H1 (cell line): Measurements from ENCODE around the gene VPS13D. TPM values are rescaled to one million over a fixed set of nuclear protein-coding genes. Genes with fewer than 3 reads are reported as not detected.

Source experiments
- CTCF ChIA-PET: fragments of 300-600 bp; sonication (Branson Sonifier 250); formaldehyde crosslinking; loops from one replicate; lab custom pipeline; 2021; ENCODE audit not compliant: partially characterized antibody; lab: Charles Lee
- POLR2A ChIA-PET: fragments of 300-600 bp; sonication (Branson Sonifier 250); formaldehyde crosslinking; loops from one replicate; lab custom pipeline; 2021; ENCODE audit warnings: inconsistent platforms; ENCODE audit not compliant: partially characterized antibody; lab: Charles Lee
- DNase-seq, 2 experiments: peaks; one replicate each; pipeline versions ENCODE4 v3.0.0 to v3.0.0-alpha.2; 2010 to 2022; ENCODE audit warnings: low spot score in 2 of 2, low read depth in 1 of 2, mixed read lengths in 1 of 2
- FAIRE-seq: peaks from 2 replicates; lab custom pipeline; 2011; peaks lifted over from hg19 to GRCh38; lab: Jason Lieb, UNC
- H2AFZ ChIP-seq: 2 replicates; pipeline ENCODE4 v1.8.1; 2012; ENCODE audit warnings: low read length, inconsistent platforms
- H2AK5ac ChIP-seq: 2 replicates; pipeline ENCODE4 v1.6.1; 2013; ENCODE audit warnings: low read depth, low read length
- H2BK120ac ChIP-seq: replicated peaks from 2 replicates; pipeline ENCODE3; 2013; ENCODE audit warnings: low read depth, low read length, inconsistent platforms
- H2BK12ac ChIP-seq: 2 replicates; pipeline ENCODE4 v1.6.1; 2013; ENCODE audit warnings: low read depth, low read length
- H2BK15ac ChIP-seq: 2 replicates; pipeline ENCODE4 v1.6.1; 2013; ENCODE audit warnings: low read length
- H2BK20ac ChIP-seq: 2 replicates; pipeline ENCODE4 v1.6.1; 2013; ENCODE audit warnings: low read length
- H2BK5ac ChIP-seq: 2 replicates; pipeline ENCODE4 v1.6.1; 2013; ENCODE audit warnings: low read depth, low read length
- H3K14ac ChIP-seq: 2 replicates; pipeline ENCODE4 v1.6.1; 2013; ENCODE audit warnings: inconsistent platforms; ENCODE audit not compliant: insufficient read length
- H3K18ac ChIP-seq: 2 replicates; pipeline ENCODE4 v1.6.1; 2013; ENCODE audit warnings: low read length; ENCODE audit errors: extremely low read depth
- H3K23ac ChIP-seq: 2 replicates; pipeline ENCODE4 v1.6.1; 2013; ENCODE audit warnings: inconsistent platforms; ENCODE audit not compliant: insufficient read length
- H3K23me2 ChIP-seq: 2 replicates; pipeline ENCODE4 v1.6.1; 2013; ENCODE audit warnings: low read depth, low read length
- H3K27ac ChIP-seq: 2 replicates; pipeline ENCODE4 v1.6.1; 2011; ENCODE audit warnings: low read depth, low read length, inconsistent platforms
- H3K27me3 ChIP-seq, 4 experiments: replicated peaks in 1 of 4; 1 replicate in 1 of 4; 2 replicates in 3 of 4; pipeline versions ENCODE4 v1.6.1 to v1.8.1; 2011 to 2013; ENCODE audit warnings: low read length in 3 of 4, mild to moderate bottlenecking in 3 of 4, inconsistent platforms in 2 of 4, mixed read lengths in 2 of 4, moderate library complexity in 1 of 4; ENCODE audit not compliant: control insufficient read depth in 3 of 4, insufficient read depth in 3 of 4; ENCODE audit errors: extremely low read depth in 1 of 4
- H3K36me3 ChIP-seq, 4 experiments: 2 replicates each; pipeline versions ENCODE4 v1.6.1 to v1.8.1; 2011 to 2013; ENCODE audit warnings: mild to moderate bottlenecking in 4 of 4, low read length in 3 of 4, moderate library complexity in 2 of 4, control low read depth in 1 of 4, inconsistent platforms in 1 of 4; ENCODE audit not compliant: insufficient read depth in 4 of 4, control insufficient read depth in 2 of 4
- H3K4ac ChIP-seq: replicated peaks from 2 replicates; pipeline ENCODE3; 2013; ENCODE audit warnings: low read length, low read depth, mixed read lengths, inconsistent platforms; ENCODE audit not compliant: insufficient read length
- H3K4me1 ChIP-seq, 4 experiments: replicated peaks in 1 of 4; 1 replicate in 1 of 4; 2 replicates in 3 of 4; pipeline versions ENCODE4 v1.6.1 to v1.8.1; 2011 to 2013; ENCODE audit warnings: low read length in 3 of 4, inconsistent platforms in 2 of 4, mixed read lengths in 1 of 4; ENCODE audit not compliant: insufficient read depth in 4 of 4, control insufficient read depth in 3 of 4
- H3K4me2 ChIP-seq, 2 experiments: 2 replicates each; pipeline versions ENCODE4 v1.6.1 to v1.8.1; 2011 to 2013; ENCODE audit warnings: low read depth in 2 of 2, low read length in 2 of 2, control low read depth in 1 of 2, inconsistent platforms in 1 of 2, mild to moderate bottlenecking in 1 of 2; ENCODE audit not compliant: insufficient read depth in 1 of 2
- H3K4me3 ChIP-seq, 4 experiments: fragments of 200-600, 300-600 bp in 1 of 4; sonication (generic), shearing (Covaris generic), sonication (Bioruptor Twin) in 1 of 4; 2 replicates each; pipeline versions ENCODE4 v1.5.1 to v1.8.1; 2011 to 2016; ENCODE audit warnings: low read length in 4 of 4, low read depth in 3 of 4, control low read depth in 2 of 4, inconsistent platforms in 2 of 4, mild to moderate bottlenecking in 2 of 4, mixed read lengths in 1 of 4, moderate library complexity in 1 of 4; ENCODE audit not compliant: insufficient read depth in 2 of 4; ENCODE audit errors: extremely low read depth in 1 of 4
- H3K56ac ChIP-seq: replicated peaks from 2 replicates; pipeline ENCODE3; 2013; ENCODE audit warnings: low read depth, mild to moderate bottlenecking, mixed read lengths, low read length, inconsistent platforms; ENCODE audit not compliant: insufficient read length
- H3K79me1 ChIP-seq: 2 replicates; pipeline ENCODE4 v1.6.1; 2013; ENCODE audit warnings: low read depth, low read length, control low read depth
- H3K79me2 ChIP-seq, 2 experiments: 2 replicates each; pipeline versions ENCODE4 v1.6.1 to v1.8.1; 2012 to 2013; ENCODE audit warnings: low read length in 2 of 2, mild to moderate bottlenecking in 2 of 2, inconsistent platforms in 1 of 2; ENCODE audit not compliant: insufficient read depth in 2 of 2, control insufficient read depth in 1 of 2
- H3K9ac ChIP-seq, 4 experiments: replicated peaks in 1 of 4; 1 replicate in 1 of 4; 2 replicates in 3 of 4; pipeline versions ENCODE4 v1.6.1 to v1.8.1; 2011 to 2013; ENCODE audit warnings: low read depth in 3 of 4, low read length in 3 of 4, control low read depth in 2 of 4, mild to moderate bottlenecking in 2 of 4, moderate library complexity in 2 of 4, inconsistent platforms in 1 of 4; ENCODE audit errors: extremely low read depth in 1 of 4
- H3K9me3 ChIP-seq, 2 experiments: 2 replicates each; pipeline versions ENCODE4 v1.6.1 to v1.8.1; 2012 to 2013; ENCODE audit warnings: mild to moderate bottlenecking in 2 of 2, moderate library complexity in 2 of 2, control low read depth in 1 of 2, inconsistent platforms in 1 of 2, low read depth in 1 of 2, low read length in 1 of 2, mixed read lengths in 1 of 2; ENCODE audit not compliant: insufficient read depth in 2 of 2
- H4K20me1 ChIP-seq, 2 experiments: replicated peaks in 1 of 2; 2 replicates each; pipeline versions ENCODE3 to v1.8.1; 2011 to 2013; ENCODE audit warnings: inconsistent platforms in 2 of 2, low read length in 2 of 2, mild to moderate bottlenecking in 1 of 2; ENCODE audit not compliant: insufficient read depth in 2 of 2, control insufficient read depth in 1 of 2
- H4K5ac ChIP-seq: 2 replicates; pipeline ENCODE4 v1.6.1; 2013; ENCODE audit warnings: low read length, low read depth, mixed read lengths, inconsistent platforms; ENCODE audit not compliant: insufficient read length
- H4K8ac ChIP-seq: 2 replicates; pipeline ENCODE4 v1.8.0; 2013; ENCODE audit warnings: mild to moderate bottlenecking, moderate library complexity, low read length, inconsistent platforms; ENCODE audit not compliant: insufficient read depth; ENCODE audit errors: extremely low read depth
- H4K91ac ChIP-seq: replicated peaks from 2 replicates; pipeline ENCODE3; 2013; ENCODE audit warnings: low read length, mixed read lengths, inconsistent platforms; ENCODE audit not compliant: insufficient read length
- CBX5 ChIP-seq: fragments of 300-800, 300-1000 bp; sonication (generic); IDR thresholded peaks from 2 replicates; pipeline ENCODE4 v1.7.1; 2016; ENCODE audit warnings: antibody characterized with exemption, low read length, low read depth
- EGR1 ChIP-seq: IDR thresholded peaks from 2 replicates; pipeline ENCODE4 v1.6.1; 2011; ENCODE audit warnings: low read depth, low read length, borderline replicate concordance
- KDM1A ChIP-seq: fragments of 200-600, 300-600 bp; sonication (generic); IDR thresholded peaks from 2 replicates; pipeline ENCODE4 v1.7.1; 2016; ENCODE audit warnings: mild to moderate bottlenecking, low read length, borderline replicate concordance
- MAFK ChIP-seq: IDR thresholded peaks from 2 replicates; pipeline ENCODE4 v1.6.1; 2012; ENCODE audit warnings: low read depth, mild to moderate bottlenecking, improper control_type of control experiment, low read length
- NRF1 ChIP-seq: IDR thresholded peaks from 2 replicates; pipeline ENCODE4 v1.6.1; 2011; ENCODE audit warnings: mild to moderate bottlenecking, low read depth, low read length, improper control_type of control experiment
- POLR2AphosphoS5 ChIP-seq: IDR thresholded peaks from 2 replicates; pipeline ENCODE4 v1.6.1; 2011; ENCODE audit warnings: low read depth, low read length
- POU5F1 ChIP-seq: IDR thresholded peaks from 2 replicates; pipeline ENCODE4 v1.6.1; 2011; ENCODE audit warnings: low read depth, mild to moderate bottlenecking, low read length, moderate library complexity
- SP1 ChIP-seq: IDR thresholded peaks from 2 replicates; pipeline ENCODE4 v1.6.1; 2011; ENCODE audit warnings: low read depth, low read length
- TAF1 ChIP-seq: IDR thresholded peaks from 2 replicates; pipeline ENCODE4 v1.6.1; 2011; ENCODE audit warnings: mild to moderate bottlenecking, low read depth, low read length
- WGBS, 2 experiments: shearing (Covaris generic) in 1 of 2; methylation state at CpG; one replicate each; pipeline versions ENCODE4 v1.1.6 to v1.1.7; 2013 to 2015; ENCODE audit warnings: low lambda C conversion rate in 2 of 2, mixed read lengths in 2 of 2, inconsistent platforms in 1 of 2, low coverage in 1 of 2, missing lambda C conversion rate in 1 of 2; ENCODE audit not compliant: insufficient replicate concordance in 2 of 2, insufficient coverage in 1 of 2, insufficient read length in 1 of 2; ENCODE audit errors: extremely low coverage in 1 of 2, missing lambda C conversion rate in 1 of 2; 5-methylcytosine and 5-hydroxymethylcytosine counted together
- polyA plus RNA-seq, 7 experiments: library from polyadenylated mRNA; depleted of rRNA in 3 of 7; stranded (reverse) in 5 of 7; unstranded in 2 of 7; fragments of >200 nt in 5 of 7; fragments of 200-250 nt in 2 of 7; gene quantifications; 1 replicate in 5 of 7; 2 replicates in 1 of 7; 4 replicates in 1 of 7; pipeline versions ENCODE4 v1.2.1 to v1.2.3, GENCODE V29; 2011 to 2013; ENCODE audit warnings: missing spikeins in 2 of 7, mixed read lengths in 2 of 7
- total RNA-seq: library from RNA; stranded (reverse); fragmentation: NEBNext Ultra II Directional; extraction: Animal tissue kit (Norgen Biotek cat#: 25700); gene quantifications from 2 replicates; pipeline ENCODE4 v1.2.1, GENCODE V29; 2021

Gene VPS13D
- total and polyA plus RNA-seq, 2 of the 8 experiments (the other 6 are each of a cell fraction or from before 2014, with no cell fraction given): 10.9 to 31.2 TPM

DNA sequence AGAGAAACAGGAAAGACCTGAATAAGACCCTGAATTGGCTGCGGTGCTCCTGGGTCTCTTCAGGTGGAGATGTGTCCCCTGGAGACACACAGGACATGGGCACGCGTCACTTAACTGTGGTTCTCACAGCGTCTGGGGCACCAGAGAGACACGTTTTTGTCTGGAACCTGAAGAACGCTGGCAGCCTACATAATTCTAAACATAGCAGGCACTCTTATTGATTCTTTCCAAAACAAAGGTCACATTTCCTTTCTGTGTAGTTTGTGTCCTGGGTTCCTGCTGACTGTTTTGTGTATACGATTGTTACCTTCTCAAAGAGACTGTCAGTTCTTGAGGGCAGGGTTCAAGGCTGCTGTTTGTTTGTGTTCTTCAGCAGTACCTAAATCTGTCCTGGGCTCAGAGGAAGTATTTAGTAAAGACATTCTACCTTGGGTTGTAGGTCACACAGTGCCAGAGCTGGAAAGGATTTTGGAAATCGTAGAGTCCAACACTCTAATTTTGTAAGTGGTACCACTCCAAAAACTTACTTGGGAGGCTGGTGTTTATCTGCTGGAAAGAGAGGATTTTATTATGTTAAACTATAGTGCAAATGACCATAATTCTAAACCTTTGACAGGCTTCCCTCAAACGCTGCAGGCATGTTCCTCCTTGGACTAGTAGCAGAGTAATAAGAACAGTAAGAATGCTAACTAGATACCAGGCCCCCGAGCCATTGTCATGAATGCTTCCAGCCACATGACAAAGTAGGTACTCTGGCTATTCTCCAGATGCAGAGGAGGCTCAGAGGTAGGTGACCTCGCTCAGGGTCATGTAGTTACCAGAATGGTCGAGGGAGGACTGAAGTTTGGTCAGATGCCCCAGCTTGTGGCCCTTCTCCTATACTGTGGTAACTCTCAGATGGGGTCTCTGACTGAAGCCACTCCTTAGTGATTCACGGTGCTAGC is 223.8 kb downstream of the VPS13D start:
- no peak overlapping the region for H3K23ac ChIP-seq
- no peak for FAIRE-seq
- no peak overlapping the region for H4K8ac ChIP-seq
- H2BK5ac ChIP-seq: no peak overlapping the region
- H3K4ac ChIP-seq: no peak overlapping the region
- CTCF ChIA-PET: interaction anchor here (0.9 to 1.4 kb wide), 3 partner anchors 88 to 205 kb away, joined by 3 to 4 read pairs (median 4); no protein-coding TSS in a partner anchor
- no peak overlapping the region for H3K9ac ChIP-seq
- H2BK120ac ChIP-seq: no peak overlapping the region
- no peak overlapping the region for H2AK5ac ChIP-seq
- H2BK12ac ChIP-seq: no peak overlapping the region
- H3K18ac ChIP-seq: no peak overlapping the region
- H4K20me1 ChIP-seq: no peaks in the 10 kb centered on the region
- no peaks in the 10 kb centered on the region; a peak in 2 of 7 replicates for H3K4me1 ChIP-seq
- TF ChIP-seq SP1: no peak
- no peak for TF ChIP-seq CBX5
- TF ChIP-seq POU5F1: no peak
- no peak for TF ChIP-seq TAF1
- TF ChIP-seq NRF1: no peak
- no peak for TF ChIP-seq EGR1
- no peak for TF ChIP-seq POLR2AphosphoS5
- no peak for TF ChIP-seq MAFK
- no peak for TF ChIP-seq KDM1A
- POLR2A ChIA-PET: no interaction called here
- H3K9me3 ChIP-seq: no peaks in the 10 kb centered on the region
- no peak overlapping the region for H2BK20ac ChIP-seq
- H3K79me2 ChIP-seq: no peaks in the 10 kb centered on the region
- H3K4me2 ChIP-seq: no peak overlapping the region
- no peak overlapping the region for H3K56ac ChIP-seq
- no peak overlapping the region for H3K27ac ChIP-seq
- H2AFZ ChIP-seq: no peak overlapping the region
- no peaks in the 10 kb centered on the region for H3K23me2 ChIP-seq
- peaks cover 0 to 6% (median 0%) of the 10 kb centered on the region in 4 experiments; a peak in 1 of 8 replicates for H3K36me3 ChIP-seq
- no peak for DNase-seq
- H4K5ac ChIP-seq: no peak overlapping the region
- no peak overlapping the region for H2BK15ac ChIP-seq
- WGBS, 2 experiments: 87% methylated on average over 13 of the region's 13 CpGs; no CpG with 5 or more reads in 1 of the 2 experiments
- no peak overlapping the region for H3K14ac ChIP-seq
- H3K79me1 ChIP-seq: no peaks in the 10 kb centered on the region; the same call in 1 of the 2 replicates
- no peak overlapping the region for H3K4me3 ChIP-seq
- no peaks in the 10 kb centered on the region for H3K27me3 ChIP-seq
- H4K91ac ChIP-seq: no peak overlapping the region
